Right kidney (tissue), 9 donors: ENCODE measurements around the gene FMO5.

ENCODE experiments used
- DNase-seq: peaks from one replicate; pipeline ENCODE4 v3.0.0-alpha.2; 2016
- long read RNA-seq, 8 donors: transcript quantifications; one replicate each; lab custom pipeline, GENCODE V29; 2026

The FMO5 gene, protein sequence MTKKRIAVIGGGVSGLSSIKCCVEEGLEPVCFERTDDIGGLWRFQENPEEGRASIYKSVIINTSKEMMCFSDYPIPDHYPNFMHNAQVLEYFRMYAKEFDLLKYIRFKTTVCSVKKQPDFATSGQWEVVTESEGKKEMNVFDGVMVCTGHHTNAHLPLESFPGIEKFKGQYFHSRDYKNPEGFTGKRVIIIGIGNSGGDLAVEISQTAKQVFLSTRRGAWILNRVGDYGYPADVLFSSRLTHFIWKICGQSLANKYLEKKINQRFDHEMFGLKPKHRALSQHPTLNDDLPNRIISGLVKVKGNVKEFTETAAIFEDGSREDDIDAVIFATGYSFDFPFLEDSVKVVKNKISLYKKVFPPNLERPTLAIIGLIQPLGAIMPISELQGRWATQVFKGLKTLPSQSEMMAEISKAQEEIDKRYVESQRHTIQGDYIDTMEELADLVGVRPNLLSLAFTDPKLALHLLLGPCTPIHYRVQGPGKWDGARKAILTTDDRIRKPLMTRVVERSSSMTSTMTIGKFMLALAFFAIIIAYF
- long read RNA-seq, donor 1, result 0 reads
- long read RNA-seq, donor 2, result 0 reads
- long read RNA-seq, donor 3, partial matches to known transcripts, result 0 of 1 reads
- long read RNA-seq, donor 3, other reads (novel, unspliced or antisense), result 0 of 1 reads
- long read RNA-seq, donor 4, result 0 reads
- long read RNA-seq, donor 5, partial matches to known transcripts, result 0 of 1 reads
- long read RNA-seq, donor 5, other reads (novel, unspliced or antisense), result 0 of 1 reads
- long read RNA-seq, donor 6, result 0 reads
- long read RNA-seq, donor 7, partial matches to known transcripts, result 63 of 66 reads
- long read RNA-seq, donor 7, other reads (novel, unspliced or antisense), result 0 of 66 reads
- long read RNA-seq, donor 8, partial matches to known transcripts, result 5 of 7 reads
- long read RNA-seq, donor 8, other reads (novel, unspliced or antisense), result 0 of 7 reads

DNA sequence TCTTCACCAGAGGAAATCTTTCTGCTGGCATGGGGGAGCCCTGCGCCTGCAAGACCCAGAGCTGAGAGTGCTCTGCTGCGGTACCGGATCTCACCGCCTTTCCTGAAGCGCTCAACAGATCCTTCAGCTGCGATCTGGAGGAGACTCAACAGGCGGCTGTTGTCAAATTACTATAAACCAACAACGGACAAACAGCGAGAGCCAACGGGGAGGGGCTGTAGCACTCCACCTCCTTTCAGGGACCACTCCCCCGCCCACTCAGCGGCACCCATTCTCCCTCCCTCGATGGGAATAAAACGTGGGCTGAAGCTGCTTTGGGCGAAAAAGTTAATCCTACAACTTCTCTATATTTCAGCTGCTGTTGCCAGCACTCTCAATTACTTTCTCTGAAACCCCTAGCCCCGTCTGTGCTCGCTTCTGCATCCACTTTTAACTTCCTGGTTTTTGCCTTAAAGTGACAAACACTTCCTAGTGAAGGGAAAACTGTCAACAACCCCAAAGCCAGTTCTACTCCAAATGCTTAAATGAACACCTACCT lies at the start of gene FMO5:
Gene FMO5, minus strand, starts transcription at position 147 of the 538 bp plus-strand sequence. CDS start 310 bp downstream, outside the sequence.
- peak; percentile 73 for DNase-seq

DNA sequence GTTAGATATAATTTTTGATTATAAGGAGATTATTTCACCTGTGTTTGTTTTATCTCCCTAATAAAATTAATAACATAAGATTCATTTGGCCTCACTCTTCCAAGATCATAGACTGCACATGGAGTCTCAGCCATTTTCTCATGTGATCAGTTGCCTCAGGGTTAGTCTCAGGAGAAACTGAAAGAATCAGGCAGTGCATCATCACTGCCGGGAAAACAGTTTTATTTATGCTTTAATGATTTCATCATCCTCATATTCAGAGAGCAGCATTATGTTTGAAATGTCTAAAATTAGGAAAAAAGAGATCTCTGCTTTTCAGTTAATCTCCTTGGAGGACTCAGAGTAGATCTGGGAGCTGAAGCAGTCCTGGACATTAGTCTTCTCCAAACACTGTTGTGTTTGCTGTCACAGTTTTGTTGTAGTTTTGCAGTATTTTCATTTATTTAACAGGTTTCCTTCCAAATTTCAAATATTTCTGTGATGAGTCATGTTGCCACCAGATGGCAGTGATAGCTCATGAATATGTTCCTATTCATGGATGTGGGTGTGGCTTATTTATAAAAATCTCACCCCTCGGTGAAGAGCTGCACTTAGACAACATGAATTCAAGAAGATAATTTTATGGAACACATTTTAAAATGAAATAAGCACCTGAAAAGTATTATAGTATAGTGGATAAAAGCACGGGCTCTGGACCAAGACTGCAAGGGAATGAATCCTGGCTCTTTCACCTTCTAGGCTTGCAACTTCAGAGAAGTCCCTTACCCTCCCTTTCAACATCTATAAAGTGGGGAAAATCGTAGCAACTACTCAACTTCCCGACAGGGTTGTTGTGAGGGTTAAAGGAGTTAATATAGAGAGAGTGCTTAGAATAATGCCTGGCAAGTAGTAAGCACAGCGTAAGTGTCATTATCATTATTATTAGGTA lies 48.5 kb upstream of the FMO5 start:
- peak; percentile 20 for DNase-seq

DNA sequence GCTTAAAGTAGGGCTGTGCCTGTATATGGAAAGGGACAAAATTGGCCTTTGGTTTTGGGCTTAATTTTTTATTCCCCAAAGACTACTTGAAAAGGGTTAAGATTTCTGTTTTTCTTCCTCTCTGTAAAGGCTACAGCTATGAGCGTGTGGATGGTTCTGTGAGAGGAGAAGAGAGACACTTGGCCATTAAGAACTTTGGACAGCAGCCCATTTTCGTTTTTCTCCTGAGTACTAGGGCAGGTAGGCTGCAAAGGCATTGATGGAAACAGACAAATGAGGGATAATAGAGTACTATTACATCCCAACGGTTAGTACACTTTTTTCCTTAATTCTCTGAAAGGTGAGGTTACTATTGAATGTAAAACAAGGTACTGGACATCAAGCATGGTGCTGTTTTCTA lies 46.9 kb upstream of the FMO5 start:
- DNase-seq, result no peak

DNA sequence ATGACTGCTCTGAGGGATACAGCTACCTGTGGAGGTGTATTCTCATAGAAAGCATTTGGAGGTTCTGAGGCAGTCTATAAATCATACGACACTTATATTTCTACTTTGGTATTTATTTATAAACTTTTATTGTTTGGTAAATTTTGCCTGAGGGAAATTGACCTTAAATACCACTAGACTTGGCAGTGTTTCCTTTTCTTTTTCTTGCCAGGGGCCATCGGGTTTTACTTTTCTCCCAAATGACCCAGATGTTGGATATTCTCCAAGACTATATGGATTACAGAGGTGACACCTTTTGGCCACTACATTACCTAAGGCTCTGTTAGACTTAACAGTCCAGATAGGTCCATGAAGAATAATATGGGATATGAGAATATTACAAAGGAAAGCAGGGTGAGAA lies 45.6 kb upstream of the FMO5 start:
- no peak for DNase-seq

DNA sequence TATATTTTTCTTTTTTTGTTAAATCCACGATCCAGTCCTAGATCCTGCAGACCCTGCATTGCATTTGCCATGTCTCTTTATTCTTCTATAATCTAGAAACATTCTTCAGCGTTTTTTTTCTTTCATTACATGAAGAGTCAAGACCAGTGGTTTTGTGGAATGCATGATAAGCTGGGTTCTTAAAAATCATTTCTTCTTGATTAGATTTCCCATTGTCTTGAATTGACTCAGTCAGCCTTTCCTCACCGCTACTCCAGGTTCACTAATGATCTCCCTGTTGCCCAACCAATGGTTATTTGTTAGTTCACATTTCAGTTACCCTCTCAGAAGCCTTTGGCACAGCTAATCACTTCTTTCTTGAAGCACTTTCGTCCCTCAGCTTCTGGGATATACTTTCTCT lies 42.6 kb upstream of the FMO5 start:
- DNase-seq, result no peak

DNA sequence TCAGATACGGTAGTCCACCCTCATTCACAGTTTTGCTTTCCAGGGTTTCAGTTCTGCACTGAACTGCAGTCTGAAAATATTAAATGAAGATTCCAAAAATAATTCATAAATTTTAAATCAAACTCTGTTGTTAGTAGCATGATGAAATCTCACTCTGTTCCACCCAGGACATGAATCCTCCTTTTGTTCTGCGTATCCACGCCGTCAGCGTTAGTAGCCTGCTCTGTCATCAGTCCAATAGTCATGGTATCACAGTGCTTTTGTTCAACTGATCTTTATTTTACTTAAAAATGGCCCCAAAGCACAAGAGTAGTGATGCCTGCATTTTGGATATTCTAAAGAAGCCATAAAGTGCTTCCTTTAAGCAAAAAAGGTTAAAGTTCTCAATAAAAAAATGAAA lies 41.2 kb upstream of the FMO5 start:
- DNase-seq, result no peak

DNA sequence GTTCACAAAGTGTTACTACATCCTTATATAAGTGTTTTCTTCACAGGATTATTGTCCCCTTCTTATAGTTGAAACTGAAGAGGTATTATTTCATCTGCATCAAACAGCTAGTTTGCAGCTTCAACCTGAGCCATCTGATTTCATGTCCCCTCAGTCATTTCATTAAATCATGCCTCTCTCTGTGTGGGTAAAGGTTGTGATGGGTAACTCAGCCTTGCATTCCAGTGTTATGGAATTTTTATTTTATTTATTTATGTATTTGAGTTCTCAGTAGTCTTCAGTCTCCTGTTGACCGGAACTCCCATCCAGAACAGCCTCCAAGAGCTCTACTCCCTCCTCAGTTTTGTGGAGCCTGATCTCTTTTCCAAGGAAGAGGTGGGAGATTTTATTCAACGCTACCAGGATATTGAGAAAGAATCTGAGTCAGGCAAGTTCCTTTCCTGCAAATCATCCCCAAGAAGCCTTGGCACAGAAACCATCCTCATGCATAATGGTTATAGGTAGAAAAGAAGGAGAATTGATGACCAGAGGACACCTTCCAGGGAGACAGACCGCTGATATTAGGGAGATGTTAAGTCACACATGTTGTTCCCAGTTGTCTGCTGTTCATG lies 39.1 kb upstream of the FMO5 start:
- no peak for DNase-seq

DNA sequence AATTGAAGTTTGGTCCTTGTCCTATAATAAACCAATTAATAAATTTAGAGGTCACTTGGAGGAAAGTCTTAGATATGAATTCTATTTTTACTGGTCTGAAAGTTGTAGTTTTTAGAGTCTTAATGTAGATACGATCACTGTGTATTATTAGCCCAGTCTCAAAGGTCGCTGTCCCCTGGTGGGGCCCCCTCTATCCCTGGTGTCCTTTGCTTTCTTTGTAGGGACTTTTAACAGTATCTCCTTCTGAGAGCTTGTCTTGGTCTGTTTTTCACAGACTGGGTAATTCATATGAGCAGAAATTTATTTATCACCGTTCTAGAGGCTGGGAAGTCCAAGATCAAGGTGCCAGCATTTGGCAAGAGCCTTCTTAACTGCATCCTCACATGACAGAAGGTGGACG lies 35.8 kb upstream of the FMO5 start:
- no peak for DNase-seq

DNA sequence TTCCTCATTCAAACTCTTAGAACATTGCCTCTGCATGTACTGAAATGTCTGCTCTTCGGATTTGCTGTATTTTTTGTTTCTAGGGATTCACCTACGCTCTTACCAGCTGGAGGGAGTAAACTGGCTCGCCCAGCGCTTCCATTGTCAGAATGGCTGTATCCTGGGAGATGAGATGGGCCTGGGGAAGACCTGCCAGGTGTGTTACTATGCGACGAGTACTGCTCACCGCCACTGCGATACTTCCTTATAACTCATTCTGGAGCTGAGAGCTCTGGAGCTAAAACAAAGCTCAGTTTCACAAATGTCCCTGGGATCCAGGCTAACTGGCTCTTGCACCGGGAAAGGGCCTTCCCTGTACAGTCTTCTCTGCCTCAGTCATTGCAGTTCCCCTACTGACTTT lies 27.4 kb upstream of the FMO5 start:
- no peak for DNase-seq

DNA sequence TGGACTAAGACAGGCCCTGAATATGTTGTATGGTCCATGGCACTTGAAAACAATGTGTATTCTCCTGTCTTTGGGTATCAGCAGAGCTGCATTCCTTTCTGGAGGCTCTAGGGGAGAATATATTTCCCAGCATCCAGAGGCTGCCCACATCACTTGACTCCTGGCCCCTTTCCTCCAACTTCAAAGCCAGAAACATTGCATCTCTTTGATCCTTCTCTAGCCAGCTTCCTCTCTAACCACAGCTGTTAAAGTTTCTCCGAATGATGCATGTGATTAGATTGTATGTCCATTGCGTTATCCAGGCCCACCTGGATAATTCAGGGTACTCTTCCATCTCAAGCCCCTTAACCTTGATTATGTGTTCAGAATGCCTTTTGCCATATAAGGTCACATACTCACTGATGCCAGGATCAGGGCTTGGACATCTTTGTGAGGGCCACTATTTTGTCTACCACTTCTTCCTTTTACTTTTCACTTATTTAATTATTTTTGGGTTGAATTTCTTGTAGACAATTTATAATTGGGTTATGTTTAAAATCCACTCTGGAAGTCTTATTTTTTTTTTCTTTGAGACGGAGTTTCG lies 22.6 kb upstream of the FMO5 start:
- no peak for DNase-seq

DNA sequence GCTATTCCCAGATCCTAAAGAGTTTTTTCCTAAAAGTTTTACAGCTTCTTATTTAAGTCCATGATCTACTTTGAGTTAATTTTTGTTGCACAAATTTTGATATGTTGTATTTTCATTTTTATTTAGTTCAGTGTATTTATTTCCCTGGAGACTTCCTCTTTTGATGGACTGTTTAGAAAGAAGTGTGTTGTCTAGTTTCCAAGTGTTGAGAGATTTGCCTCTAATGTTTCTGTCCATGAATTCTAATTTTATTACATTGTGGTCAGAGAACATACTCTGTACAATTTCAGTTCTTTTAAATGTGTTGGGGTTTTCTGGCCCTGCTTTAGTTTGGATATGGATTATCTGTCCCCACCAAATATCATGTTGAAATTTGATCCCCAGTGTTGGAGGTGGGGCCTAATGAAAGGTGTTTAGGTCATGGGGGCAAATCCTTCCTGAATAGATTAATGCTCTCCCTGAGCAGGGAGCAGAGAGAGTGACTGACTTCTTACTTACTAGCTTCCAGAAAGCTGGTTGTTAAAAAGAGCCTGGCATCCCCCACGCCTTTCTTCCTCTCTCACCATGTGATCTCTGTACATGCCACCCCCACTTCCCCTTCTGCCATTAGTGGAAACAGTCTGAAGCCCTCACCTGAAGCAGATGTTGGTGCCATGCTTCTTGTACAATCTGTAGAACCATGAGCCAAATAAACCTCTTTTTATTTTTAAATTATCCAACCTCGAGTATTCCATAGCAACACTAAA lies 21.9 kb upstream of the FMO5 start:
- DNase-seq, result no peak

DNA sequence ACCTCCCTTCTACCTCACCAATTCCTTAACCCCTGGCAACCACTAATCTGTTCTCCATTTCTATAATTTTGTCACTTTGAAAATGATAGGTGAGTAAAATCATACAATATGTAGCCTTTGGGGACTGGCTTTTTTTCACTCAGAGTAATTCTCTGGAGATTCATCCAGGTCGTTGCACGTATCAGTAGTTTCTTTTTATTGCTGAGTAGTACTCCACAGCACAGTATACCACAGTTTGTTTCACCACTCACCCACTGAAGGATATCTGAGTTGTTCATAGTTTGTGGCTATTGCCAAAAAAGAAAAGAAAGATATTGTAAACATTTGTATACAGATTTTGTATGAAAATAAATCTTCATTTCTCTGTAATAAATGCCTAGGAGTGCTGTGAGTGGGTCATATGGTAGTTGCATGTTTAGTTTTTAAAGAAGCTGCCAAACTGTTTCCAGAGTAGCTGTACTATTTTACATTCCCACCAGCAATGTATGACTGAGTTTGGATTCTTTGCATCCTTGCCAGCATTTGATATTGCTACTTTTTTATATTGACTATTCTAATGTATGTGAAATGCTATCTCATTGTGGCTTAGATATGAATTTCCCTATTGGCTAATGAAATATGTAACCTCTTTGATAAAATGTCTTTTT lies 21.0 kb upstream of the FMO5 start:
- no peak for DNase-seq

DNA sequence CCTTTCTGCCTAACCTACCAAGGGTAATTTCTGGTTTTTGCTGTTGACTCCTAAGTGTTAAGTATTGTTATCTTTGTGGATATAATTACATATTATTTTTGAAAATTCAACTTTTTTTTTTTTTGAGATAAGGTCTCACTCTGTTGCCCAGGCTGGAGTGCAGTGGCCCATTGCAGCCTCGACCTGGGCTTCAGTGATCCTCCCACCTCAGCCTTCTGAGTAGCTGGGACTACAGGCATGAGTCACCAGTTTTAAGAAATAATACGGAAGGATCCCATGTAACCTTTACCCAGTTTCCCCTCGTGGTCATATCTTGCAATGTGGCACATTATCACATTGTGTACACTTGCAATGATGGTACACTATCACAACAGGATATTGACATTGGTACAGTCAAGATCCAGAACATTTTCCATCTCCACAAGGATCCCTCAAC lies 20.5 kb upstream of the FMO5 start:
- DNase-seq, result no peak

DNA sequence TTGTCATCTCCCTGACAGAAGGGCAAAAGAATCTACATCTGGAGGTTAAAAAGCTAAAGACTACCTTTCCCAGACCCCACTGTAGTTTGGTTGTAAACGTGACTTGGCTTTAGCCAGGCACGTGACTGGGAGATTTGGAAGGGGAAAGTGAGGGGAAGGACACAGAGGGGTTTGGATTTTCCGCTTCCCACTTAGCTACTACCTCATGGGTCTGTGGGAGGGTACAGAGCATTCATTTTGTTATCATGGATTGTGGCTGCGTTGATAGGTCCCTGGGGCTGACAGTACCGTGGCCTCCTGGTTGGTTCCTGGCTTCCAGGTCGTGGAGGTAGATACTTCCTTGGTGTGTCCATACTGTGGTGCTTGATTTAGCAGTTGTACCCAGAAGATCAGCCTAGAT lies 20.0 kb upstream of the FMO5 start:
- DNase-seq, result no peak

DNA sequence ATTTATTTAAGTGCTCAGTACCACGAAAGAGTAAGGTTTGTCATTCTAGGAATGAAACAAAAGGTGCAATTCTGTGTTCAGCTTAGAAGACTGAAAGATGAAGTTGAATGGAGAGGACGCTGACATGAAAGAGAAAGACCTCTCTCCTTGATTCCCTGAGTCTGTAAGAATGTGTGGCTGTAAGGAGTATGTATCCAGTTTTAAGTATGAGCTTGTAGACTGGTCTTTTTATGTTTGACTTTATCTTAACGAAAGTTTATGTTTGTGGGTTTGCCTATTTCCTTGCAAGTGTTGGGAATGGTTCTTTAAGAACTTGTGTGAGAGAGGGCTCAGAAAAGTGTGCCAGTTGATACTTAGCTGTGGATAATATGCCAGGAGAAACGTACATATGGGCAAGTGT lies 18.7 kb upstream of the FMO5 start:
- no peak for DNase-seq

DNA sequence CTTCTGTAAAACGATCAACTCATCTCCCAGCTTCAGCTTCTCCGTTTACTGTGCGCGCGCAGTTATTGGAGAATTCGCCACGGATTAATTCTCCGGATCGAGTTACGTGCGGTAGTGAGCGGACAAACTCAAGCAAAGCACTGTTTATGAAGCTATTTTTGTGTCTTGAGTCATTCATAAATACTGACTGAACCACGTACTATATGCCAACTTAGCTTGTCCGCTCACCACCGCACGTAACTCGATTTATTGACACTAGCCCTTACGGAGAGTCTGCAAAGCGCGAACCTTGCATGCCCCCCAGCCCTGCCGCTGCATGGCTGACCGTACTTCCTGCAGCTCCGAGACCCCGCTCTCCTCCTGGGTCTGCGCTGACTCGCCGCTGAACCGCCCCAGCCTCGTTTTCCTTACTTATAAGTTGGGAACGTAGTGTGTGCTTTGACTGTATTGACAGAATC lies 18.1 kb upstream of the FMO5 start:
- no peak for DNase-seq

DNA sequence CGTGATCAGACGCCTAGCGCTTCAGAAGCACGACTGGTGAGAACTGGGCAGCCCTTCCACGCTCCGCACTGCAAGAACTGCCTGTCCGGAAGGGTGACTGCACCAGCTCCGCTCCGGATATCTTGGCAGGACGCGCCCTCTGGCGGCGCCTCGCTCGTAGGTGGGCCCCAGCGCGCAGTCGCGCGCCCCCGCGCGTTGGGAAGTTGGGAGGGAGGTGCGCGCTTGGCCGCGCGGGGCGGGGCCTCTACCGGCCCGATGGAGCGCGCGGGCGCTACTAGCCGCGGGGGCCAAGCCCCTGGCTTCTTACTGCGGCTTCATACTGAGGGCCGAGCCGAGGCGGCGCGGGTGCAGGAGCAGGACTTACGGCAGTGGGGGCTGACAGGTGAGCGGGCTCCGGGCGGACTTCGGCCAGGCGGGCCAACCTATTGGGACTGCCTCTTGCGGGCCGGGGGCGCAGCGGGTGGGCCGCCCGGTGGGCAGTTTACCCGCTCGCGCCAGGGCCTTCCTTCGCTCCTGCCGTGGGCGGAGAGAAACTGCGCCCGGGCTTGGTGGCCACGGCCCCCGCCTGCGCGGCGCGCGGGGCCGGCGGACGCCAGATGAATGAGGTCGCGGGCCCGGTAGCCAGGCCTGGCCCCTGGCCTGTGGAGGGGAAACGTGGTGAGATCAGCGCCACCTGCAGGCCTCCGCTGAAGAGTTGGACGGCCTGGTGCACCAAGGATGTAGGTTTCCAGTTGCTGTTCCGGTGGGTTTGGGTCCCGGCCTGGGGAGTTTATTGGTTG lies 17.5 kb upstream of the FMO5 start, which contains the start of gene CHD1L:
Gene CHD1L, plus strand, starts transcription at position 236 of the 779 bp plus-strand sequence. Its CDS starts 20 bp downstream, at position 256.
- peak; percentile 99 for DNase-seq

DNA sequence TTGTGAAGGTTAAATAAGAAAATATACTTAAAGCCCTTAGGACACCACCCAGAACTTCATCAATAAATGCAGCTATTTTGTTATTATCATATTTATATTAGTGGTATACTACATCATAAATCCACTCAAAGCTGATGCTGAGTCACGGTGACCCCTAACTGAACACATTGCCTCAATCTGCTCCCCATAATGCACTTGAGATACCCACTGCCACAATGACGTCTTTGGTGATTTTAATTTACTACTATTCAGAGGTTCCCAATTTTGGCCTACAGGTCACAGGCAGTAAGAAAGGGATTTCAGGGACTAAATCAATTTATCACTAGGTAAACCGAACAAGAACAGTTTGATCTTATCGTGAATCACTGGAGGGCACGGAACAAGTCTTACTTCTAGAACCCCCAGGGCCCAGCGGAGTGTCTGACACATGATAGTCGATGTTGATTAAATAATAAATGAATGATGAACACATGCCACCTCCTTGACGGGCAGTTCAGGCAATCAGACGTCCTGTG lies 16.9 kb upstream of the FMO5 start:
- no peak for DNase-seq
